GM19240 (cell line): ENCODE data around the gene ATP8A2.

Experiments used
- DNase-seq: peaks from one replicate; pipeline ENCODE4 v3.0.0; 2011; ENCODE audit warnings: low spot score; ENCODE audit not compliant: insufficient read length

ATP8A2 gene

GRCh38 chr13:25910991-25911419, 539.2 kb downstream of the ATP8A2 start:
- DNase-seq: no peak

- no peak for DNase-seq
Measured at GRCh38 chr13:25912961-25913360, 541.2 kb downstream of the ATP8A2 start.

GRCh38 chr13:25915840-25916518, 544.2 kb downstream of the ATP8A2 start:
- no peak for DNase-seq

GRCh38 chr13:25920277-25920676, 548.5 kb downstream of the ATP8A2 start:
- no peak for DNase-seq

GRCh38 chr13:25920931-25921330, 549.2 kb downstream of the ATP8A2 start:
- DNase-seq: no peak

- DNase-seq: no peak
Measured at GRCh38 chr13:25922376-25922775, 550.6 kb downstream of the ATP8A2 start.

GRCh38 chr13:25923217-25924085, 551.7 kb downstream of the ATP8A2 start:
- no peak for DNase-seq

GRCh38 chr13:25927363-25927762, 555.6 kb downstream of the ATP8A2 start:
- DNase-seq: no peak

- no peak for DNase-seq
Measured at GRCh38 chr13:25927932-25928331, 556.2 kb downstream of the ATP8A2 start.

GRCh38 chr13:25928941-25929505, 557.2 kb downstream of the ATP8A2 start:
- DNase-seq: no peak

- no peak for DNase-seq
Measured at GRCh38 chr13:25929816-25930215, 558.0 kb downstream of the ATP8A2 start.

GRCh38 chr13:25930653-25931052, 558.9 kb downstream of the ATP8A2 start:
- DNase-seq: no peak

- no peak for DNase-seq
Measured at GRCh38 chr13:25932365-25932764, 560.6 kb downstream of the ATP8A2 start.

- no peak for DNase-seq
Measured at GRCh38 chr13:25933520-25933919, 561.7 kb downstream of the ATP8A2 start.

- DNase-seq: no peak
Measured at GRCh38 chr13:25934127-25934526, 562.4 kb downstream of the ATP8A2 start.

- DNase-seq: no peak
Measured at GRCh38 chr13:25939961-25940687, 568.4 kb downstream of the ATP8A2 start.

- DNase-seq: no peak
Measured at GRCh38 chr13:25943081-25943480, 571.3 kb downstream of the ATP8A2 start.

- no peak for DNase-seq
Measured at GRCh38 chr13:25943658-25944057, 571.9 kb downstream of the ATP8A2 start.

GRCh38 chr13:25945596-25945995, 573.8 kb downstream of the ATP8A2 start:
- DNase-seq: no peak

- DNase-seq: no peak
Measured at GRCh38 chr13:25946321-25946720, 574.5 kb downstream of the ATP8A2 start.

GRCh38 chr13:25948910-25949309, 577.1 kb downstream of the ATP8A2 start:
- no peak for DNase-seq

- no peak for DNase-seq
Measured at GRCh38 chr13:25951831-25952230, 580.1 kb downstream of the ATP8A2 start.
